GM12873 (cell line): ENCODE results near the gene SF3B1.

Experiments used
- CTCF ChIP-seq: IDR thresholded peaks from 2 replicates; pipeline ENCODE4 v1.5.1; 2012; ENCODE audit warnings: low read depth, mild to moderate bottlenecking, moderate library complexity, low read length, control low read depth; ENCODE audit not compliant: insufficient read depth; ENCODE audit errors: missing control alignments

The SF3B1 gene

GRCh38 chr2:197460649-197461048 is 25.8 kb upstream of the SF3B1 start:
- TF ChIP-seq CTCF, result no peak

GRCh38 chr2:197455428-197455827 is 20.6 kb upstream of the SF3B1 start:
- no peak for TF ChIP-seq CTCF

GRCh38 chr2:197454923-197455322 is 20.1 kb upstream of the SF3B1 start:
- TF ChIP-seq CTCF, result no peak

GRCh38 chr2:197453914-197454398 is 19.1 kb upstream of the SF3B1 start:
- no peak for TF ChIP-seq CTCF

- peak; percentile 37 for TF ChIP-seq CTCF
Observed at GRCh38 chr2:197453123-197453913, 18.5 kb upstream of the SF3B1 start, which contains the start of gene COQ10B. Gene COQ10B, plus strand, starts transcription at chr2:197453552. Its CDS starts 9 bp downstream, at chr2:197453561.

- TF ChIP-seq CTCF, result no peak
Observed at GRCh38 chr2:197452754-197453122, 17.9 kb upstream of the SF3B1 start.

- no peak for TF ChIP-seq CTCF
Observed at GRCh38 chr2:197450465-197450864, 15.6 kb upstream of the SF3B1 start.
